ENCODE results near the gene INTS7.
"Not testable (repeated sequence)": the region's sequence is repeated elsewhere in the genome, so short reads cannot be mapped to it uniquely, and the experiment has no call there.

Gene INTS7

DNA sequence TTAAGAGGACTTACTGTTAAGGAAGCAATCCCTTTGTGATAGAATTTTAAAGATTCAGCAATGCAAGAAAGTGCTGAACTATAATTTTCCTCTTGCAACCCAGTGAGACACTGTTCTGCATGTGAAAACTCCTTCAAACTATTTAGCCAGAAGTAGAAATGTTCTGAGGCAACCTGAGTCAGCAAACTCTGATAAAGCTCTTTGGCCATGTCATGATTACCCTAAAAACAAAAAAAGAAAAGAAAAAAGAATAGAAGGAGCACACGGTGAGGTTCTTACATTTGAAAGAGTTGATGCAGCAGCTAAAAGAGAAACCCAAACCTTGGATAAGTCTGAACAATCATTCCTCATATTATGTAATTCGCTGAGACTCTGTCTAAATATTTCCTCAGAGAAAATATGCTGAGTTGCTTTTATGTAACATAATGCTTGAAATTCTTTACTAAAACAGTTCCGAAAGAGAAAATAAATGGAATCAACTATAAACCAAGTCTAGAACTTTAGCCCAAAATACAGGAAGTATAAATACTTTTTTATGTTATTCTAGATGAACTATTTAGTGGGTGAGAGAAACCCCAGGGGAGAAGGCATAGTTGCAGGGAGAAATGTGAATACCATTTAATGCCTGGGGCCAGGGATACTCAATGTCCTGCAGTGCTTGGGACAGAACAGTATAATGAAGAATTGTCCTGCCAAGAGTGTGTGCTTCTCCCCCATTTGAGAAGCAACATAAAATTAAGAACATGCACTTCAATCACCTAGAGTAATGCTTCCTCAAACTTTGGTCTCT lies 60.0 kb downstream of the INTS7 start:
- DNase-seq, result no peak

DNA sequence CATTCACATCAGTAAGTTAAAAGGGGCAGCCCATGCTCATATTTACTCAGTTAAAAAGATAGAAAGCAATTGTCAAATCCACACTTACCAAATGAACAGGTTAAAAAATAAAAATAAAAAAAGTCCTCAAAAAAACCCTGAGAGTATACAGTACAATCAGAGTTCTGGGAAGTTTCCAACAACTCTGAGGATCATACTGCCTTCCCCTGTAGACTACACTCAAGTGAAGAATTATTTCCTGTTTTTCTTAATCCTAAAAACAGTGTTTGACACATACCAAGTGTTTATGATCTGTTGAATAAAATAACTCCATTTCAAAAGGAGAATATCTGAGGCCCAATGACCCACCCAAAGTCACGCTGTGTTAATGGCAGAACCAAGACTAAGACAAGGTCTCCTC lies 61.8 kb downstream of the INTS7 start:
- no peak for DNase-seq

DNA sequence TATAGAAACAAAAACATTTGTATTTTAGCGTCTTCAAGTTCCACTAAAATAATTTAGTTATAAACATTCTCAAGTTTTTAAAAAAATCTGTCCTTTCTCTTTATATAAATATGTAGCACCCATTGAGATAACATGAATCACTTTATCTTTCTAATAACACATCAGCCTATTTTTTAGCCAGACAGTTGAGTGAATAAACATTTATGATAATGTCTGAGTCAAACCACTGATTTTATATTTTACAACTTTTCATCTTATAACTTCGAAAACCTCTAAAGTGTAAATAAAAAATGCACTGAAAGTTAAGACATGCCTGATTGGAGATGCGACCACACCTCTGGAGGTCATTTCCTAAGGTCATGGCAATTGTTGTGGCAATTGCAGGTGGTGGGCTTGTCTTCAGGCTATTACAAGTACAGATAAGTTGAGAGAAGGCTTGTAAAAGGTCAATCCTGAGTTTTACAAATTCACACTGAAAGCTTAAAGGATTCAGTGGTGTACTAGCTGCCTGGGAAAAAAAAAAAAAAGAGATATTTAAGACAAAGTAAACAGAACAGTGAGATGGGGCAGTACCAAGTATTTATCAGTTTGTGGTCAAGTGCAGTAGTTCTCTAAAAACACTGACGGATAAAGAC lies 67.0 kb downstream of the INTS7 start:
- DNase-seq, result no peak

DNA sequence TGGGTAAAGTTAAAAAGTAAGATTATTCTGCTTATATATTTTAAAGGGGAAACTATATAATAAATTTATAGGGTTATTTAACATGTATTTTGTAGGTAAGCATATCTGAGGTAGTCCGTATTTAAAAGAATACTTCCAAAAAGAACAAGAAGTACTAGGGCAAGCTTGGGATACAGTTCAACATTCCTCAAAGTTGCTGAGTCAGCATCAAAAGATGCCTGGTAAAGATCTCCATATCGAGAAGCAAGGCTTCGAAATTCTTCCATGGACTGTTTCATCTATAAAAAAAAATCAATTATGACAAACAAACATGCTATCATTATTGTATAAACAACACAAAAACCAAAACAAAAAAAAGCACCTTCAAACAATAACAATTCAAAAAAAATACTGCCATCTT lies 67.7 kb downstream of the INTS7 start:
- no peak for DNase-seq

DNA sequence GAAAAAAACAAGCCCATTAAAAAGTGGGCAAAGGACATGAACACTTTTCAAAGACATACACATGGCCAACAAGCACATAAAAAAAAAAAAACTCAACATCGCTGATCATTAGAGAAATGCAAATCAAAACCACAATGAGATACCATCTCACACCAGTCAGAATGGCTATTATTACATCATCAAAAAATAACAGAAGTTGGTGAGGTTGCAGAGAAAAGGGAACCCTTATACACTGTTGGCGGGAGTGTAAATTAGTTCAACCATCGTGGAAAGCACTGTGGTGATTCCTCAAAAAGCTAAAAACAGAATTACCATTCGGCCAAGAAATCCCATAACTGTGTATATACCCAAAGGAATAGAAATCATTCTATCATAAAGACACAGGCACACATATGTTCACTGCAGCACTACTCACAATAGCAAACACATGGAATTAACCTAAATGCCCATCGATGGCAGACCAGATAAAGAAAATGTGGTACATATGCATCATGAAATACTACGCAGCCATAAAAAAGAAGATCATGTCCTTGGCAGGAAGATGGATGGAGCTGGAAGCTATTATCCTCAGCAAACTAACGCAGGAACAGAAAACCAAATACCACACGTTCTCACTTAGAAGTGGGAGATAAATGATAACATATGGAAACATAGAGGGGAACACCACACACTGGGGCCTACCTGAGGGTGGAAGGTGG lies 70.1 kb downstream of the INTS7 start:
- DNase-seq, result no peak

DNA sequence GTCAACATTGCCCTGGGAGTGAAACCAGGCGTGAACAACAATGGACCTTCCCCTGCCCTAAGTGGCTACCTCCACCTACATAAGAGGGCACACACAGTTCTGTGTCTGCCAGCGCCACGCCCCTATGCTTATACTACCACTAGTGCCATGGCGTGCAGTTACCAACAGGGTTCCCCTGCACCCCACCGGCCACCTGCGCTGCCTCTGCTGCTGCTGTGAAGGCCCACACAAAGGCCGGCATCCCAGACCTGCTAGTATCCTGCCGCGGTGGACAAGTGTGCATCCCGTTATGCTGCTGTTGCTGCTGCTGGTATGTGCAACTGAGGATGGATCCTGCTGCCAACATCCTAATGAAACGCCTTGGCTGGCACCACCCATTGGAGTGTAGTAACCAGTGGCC lies 75.7 kb downstream of the INTS7 start:
- DNase-seq, result no peak

DNA sequence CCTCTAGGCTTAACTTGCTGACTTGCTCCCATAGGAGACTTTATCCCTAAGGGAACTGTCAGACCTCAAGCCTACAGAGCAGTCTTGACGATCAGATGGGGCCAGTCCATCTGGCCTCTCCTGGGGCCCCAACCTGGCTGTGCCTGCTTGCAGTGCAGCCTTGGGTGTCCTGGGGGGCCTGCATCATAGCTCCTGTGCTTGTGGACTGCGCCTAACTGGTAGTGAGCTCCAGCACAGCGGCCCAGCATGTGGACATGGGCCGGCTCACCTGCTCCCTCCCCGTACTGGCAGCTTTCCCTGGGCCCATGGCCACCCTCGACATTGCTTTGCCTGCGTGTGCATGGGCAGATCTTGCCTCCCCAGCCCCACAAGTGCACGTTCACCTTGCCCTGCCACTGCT lies 76.1 kb downstream of the INTS7 start:
- DNase-seq, result no peak

DNA sequence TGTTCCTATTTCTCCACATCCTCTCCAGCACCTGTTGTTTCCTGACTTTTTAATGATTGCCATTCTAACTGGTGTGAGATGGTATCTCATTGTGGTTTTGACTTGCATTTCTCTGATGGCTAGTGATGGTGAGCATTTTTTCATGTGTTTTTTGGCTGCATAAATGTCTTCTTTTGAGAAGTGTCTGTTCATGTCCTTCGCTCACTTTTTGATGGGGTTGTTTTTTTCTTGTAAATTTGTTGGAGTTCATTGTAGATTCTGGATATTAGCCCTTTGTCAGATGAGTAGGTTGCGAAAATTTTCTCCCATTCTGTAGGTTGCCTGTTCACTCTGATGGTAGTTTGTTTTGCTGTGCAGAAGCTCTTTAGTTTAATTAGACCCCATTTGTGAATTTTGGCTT lies 81.3 kb downstream of the INTS7 start:
- not testable (repeated sequence) for DNase-seq

DNA sequence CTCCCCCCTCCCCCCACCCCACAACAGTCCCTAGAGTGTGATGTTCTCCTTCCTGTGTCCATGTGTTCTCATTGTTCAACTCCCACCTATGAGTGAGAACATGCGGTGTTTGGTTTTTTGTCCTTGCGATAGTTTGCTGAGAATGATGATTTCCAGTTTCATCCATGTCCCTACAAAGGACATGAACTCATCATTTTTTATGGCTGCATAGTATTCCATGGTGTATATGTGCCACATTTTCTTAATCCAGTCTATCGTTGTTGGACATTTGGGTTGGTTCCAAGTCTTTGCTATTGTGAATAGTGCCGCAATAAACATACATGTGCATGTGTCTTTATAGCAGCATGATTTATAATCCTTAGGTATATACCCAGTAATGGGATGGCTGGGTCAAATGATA lies 81.8 kb downstream of the INTS7 start:
- not testable (repeated sequence) for DNase-seq

DNA sequence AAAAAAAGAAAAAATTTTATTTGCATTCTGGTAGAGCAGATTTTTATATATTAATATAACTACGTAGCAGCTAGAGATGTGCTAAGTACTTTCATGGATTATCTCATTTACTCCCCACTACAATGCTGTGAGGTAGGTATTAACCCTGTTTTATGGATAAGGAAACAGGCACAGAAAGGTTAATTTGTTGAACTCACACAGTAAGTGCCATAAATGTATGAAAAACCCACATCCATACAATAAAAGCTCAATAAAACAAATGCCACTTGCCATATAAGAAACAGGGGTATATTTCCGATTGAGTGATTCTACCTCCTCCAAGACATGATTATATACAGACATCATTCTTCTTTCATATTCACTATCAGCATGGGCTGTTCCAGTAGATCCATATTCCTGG lies 83.1 kb downstream of the INTS7 start:
- DNase-seq, result no peak

DNA sequence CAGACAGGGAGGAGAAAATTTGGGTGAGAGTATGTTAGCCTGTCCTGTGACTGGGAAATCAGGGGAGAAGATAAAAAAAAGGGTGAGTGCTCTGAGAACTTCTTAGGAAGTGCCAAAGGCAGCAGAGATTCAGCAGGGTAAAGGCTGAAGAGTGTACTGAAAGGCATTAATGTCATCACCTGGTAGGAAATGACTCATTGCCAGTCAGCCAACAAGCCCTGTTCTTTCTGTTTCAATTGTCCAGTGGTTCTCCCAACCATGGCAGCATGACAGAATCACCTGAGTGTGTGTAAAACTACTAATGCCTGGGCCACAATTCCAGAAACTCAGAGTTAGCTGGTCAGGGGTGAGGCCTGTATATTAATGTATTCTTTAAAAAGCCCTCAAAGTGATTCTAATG lies 83.5 kb downstream of the INTS7 start:
- no peak for DNase-seq

DNA sequence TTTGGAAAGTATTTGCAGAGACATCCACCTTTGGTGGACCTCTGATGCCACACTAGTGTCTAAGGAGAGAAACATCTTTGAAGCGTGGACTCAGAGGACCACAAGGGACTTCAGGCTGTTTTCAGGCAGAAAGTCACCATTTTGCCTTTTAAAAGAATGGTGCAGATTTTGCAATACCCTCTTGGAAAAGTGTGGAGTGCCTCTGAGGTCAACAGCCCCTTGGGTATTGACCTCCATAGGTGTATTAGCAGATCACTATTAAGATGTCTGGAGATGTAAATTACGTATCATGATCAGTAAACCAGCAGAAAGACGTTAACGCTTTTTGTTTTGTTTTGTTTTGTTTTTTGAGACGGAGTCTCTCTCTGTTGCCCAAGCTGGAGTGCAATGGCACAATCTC lies 87.0 kb downstream of the INTS7 start:
- no peak for DNase-seq

DNA sequence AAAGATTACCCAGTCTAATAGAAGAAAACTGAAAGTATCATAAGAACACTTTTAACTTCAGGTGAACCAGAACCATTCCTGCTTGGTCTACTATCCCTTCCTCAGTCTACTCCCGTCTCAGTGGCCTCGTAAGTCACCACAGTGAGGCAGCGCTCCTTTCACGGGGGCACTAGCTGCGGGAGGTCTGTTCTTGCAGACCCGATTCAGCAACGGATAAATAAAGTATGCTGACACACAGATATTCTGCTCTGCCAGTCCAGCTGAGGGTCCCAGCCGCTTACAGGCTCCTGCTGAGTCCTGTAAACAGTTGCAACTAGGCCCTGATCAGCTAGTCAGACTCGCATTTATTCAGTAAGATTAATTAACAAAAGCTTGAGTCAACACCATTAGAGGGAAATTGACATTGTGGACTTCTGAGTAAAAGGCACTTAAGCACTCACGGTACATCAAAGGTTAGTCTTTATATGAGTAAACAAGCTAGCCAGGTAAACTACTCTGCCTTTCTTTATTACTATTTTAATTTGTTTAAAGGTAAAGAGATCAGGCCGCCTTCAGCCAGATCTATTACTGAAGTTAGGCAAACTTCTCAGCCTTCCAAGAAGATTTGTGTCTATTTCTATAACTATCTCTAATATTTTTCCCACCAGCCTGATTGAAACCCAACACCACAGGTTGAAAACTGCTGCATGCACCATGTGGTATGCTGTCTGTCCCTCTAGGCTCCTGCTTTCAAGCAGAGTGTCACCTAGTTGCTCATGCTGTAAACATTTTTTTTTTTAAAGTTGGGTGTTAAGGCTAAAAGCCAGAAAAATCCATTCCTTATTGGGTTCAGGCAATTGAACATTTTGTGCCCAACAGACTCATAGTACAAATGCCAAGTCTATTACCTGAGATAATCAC lies 87.7 kb downstream of the INTS7 start:
- DNase-seq, result no peak

DNA sequence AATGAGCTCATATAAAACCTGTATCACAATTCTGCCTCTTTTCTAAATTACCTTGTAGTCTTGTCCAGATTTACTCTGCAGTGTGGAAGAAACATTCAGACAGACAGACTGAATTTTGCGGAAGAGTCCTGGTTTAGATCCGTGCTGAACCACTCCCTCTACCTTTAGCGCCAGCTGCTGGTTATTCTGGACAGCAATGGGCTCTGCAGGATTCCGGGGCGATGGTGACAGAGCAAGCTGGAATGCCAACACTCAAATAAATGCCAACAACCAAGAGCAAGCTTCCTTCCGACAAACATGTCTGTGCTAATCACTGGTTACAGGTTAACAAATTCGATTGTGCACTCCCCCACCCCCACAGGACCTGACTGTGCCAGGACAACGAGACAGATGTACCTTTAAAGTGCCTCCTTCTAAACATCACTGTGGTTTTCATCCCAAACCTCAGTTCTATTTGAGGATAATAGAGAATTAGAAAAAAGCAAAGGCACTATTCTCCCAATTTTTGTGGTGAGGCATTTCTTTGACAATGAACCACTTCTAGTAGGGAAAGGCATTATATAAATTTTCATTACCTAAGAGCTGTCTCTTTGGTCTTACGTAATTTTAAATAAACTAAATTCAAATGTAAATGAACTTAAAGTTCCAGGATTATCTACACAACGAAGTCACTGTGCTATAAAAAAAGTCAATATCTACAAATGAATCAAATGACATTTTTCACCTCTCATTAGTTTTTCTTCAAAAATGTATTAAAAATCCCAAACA lies 90.4 kb downstream of the INTS7 start:
- DNase-seq, result no peak

DNA sequence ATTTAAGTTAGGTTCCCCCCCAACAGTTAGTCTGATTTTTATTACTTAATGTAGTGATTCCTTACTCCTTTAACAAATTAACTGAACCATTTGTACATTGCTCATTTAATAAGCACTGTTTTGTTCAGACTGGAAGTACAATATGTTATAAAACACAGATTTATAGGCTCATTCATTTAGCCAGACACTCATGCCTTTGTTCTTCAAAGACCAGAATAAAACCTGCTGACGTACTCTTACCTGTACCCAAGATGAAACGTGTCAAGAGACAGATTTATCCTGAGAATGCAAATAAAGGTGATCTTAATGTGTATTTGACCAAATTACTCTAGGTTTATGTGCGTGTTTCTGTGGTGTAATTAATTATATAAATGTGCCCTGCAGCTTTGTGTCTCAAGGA lies 92.8 kb downstream of the INTS7 start:
- no peak for DNase-seq

DNA sequence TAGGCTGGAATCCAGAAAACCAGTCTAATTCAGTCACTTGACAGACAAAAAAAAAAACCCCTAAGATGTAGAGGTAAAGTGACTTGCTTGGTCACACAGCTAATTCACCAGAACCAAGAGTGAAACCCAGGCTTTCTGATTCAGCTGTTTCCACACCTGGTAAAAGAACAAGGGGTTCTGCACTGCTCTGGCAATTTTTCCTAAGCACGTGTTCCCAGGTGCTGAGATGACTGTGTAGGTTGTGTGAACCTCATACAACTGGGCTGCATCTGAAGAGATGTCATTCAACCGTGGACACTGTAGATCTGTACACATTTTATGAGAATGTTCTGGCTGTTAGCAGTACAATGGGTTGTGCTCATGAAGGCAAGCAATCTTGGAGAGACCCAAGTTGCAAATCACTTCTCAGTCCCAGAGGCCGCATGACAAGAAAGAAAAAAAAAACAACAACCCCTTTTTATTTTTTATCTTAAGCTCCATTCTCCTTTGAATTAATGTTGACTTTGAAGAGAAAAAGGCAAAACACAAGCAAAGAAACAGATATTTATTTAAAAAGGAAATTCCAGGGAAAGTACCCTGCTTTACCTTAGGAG lies 95.4 kb downstream of the INTS7 start:
- DNase-seq, result no peak

DNA sequence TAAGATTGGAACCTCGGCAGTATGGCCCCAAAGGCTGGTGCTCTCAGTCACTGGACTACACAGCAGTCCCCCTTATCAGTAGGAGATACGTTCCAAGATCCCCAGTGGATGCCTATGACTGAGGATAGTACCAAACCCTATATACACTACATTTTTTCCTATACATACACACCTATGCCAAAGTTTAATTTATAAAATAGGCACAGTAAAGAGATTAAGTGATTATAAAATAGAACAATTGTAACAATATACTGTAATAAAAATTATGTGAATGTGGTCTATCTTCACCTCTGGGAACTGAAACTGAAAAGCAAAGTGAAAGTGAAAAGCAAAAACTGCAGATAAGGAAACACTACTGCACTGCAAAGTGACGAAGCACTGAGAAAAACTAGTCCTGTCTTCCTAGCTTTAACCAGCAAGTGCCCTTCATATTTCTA lies 96.8 kb downstream of the INTS7 start:
- DNase-seq, result peak in 1 of 6 experiments; percentile 21

DNA sequence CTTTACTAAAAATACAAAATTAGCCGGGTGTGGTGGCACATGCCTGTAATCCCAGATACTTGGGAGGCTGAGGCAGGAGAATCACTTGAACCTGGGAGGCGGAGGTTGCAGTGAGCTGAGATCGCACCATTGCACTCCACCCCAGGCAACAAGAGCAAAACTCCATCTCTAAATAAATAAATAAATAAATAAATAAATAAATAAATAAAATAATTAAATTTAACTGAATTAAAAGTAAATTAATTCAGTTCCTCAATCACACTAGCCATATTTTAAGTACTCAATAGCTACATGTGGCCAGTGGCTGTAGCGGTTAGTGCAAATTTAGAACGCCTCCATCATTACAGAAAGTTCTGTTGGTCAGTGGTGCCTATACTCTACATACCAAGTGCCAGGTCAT lies 97.9 kb downstream of the INTS7 start:
- not testable (repeated sequence) for DNase-seq

DNA sequence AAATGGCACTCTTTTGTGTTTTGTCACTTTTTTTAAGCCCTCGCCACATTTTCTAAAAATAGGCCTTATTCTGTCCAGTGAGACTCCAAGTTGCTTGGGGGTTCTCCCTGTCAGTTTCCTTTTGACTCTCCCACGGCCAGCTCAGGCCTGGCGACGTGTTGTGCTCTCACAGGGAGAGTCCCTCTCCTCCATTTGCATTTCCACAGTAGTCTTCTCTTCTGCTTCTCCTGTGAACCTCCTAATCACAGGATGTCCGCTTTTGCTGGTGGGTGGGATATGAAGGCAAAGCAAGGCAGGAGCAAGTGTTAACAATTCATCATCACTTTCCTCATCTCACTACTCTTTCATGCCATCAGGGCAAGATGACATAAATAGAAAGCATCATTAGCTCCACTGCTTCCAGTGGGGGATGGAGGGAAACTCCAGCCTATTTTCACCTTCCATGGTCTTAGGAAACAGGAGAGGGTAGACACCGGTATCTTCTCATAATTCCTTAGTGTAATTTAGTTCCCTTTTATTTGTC lies 99.8 kb downstream of the INTS7 start:
- DNase-seq, result no peak

DNA sequence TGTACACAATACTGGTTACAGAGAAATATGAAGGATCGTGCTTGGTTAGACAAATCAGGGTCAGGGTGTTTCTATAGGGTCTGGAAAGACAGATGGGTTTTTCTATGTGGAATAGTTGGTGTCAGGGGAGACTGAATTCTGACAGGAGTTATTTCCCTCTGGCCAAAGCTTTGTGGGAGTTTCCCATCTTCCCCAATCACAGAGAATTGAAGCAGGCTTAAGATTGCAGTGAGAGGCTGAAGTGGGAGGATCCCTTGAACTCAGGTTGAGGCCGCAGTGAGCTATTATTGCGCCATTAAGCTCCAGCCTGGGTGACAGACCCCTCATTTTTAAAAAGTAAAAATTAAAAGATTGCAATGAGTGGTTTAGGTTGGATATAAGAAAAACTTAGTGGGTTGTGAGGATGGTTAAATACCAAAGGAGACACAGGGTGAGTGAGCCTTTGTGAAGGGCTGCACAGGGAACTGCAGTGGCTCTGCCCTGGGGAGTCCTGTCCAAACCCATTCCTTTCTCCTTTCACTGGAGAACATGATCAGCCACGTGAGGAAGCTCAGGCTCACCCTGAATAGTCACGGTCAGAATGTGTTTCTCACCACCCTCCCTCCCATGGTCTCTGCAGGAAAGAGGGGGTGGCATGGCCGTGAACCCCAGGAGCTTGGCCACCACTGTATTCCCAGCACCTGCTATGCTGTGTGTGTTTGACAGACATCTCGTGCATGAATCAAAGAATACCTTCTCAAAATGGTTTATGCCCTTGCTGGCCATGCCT lies 101.2 kb downstream of the INTS7 start:
- DNase-seq, result no peak

DNA sequence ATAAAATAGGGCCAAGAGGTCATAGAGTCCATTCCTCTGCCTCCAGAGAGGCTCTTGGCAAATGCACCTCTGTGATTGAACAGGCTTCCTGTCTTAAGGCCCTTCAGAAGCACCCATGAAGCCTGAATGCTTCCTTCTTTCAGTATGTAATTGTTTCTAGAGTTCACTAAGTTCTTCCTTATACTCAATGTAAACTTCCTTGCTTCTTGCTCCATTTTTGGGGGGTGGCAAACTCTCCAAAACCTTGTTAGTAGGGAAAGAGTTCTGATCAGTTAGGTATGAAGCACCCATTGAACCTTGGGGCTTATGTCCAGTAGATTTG lies 102.5 kb downstream of the INTS7 start:
- DNase-seq, result no peak

Data from stimulated activated naive CD4-positive, alpha-beta T cell (primary cell).